Measurements from ENCODE around the gene CRYGN.

Gene CRYGN

GRCh38 chr7:151406886-151407583 is 32.9 kb downstream of the CRYGN start:
- DNase-seq (ENCODE audit: low read depth in 2 of 2), result no peak

- DNase-seq (ENCODE audit: low read depth in 2 of 2), result no peak
These were observed 33.7 kb downstream of the CRYGN start for GRCh38 chr7:151406051-151406875.

GRCh38 chr7:151405588-151405987 is 34.4 kb downstream of the CRYGN start:
- no peak for DNase-seq (ENCODE audit: low read depth in 2 of 2)

GRCh38 chr7:151405056-151405455 is 34.9 kb downstream of the CRYGN start:
- DNase-seq (ENCODE audit: low read depth in 2 of 2), result no peak

- no peak for DNase-seq (ENCODE audit: low read depth in 2 of 2)
These were observed 35.5 kb downstream of the CRYGN start for GRCh38 chr7:151404216-151405011.

- no peak for DNase-seq (ENCODE audit: low read depth in 2 of 2)
These were observed 36.2 kb downstream of the CRYGN start for GRCh38 chr7:151403764-151404163.

GRCh38 chr7:151402029-151402835 is 37.7 kb downstream of the CRYGN start:
- no peak for DNase-seq (ENCODE audit: low read depth in 2 of 2)

GRCh38 chr7:151400626-151401315 is 39.2 kb downstream of the CRYGN start:
- DNase-seq (ENCODE audit: low read depth in 2 of 2), result no peak

- DNase-seq (ENCODE audit: low read depth in 2 of 2), result no peak
These were observed 40.0 kb downstream of the CRYGN start for GRCh38 chr7:151399906-151400305.

GRCh38 chr7:151399305-151399601 is 40.7 kb downstream of the CRYGN start:
- DNase-seq (ENCODE audit: low read depth in 2 of 2), result no peak

- no peak for DNase-seq (ENCODE audit: low read depth in 2 of 2)
These were observed 41.3 kb downstream of the CRYGN start for GRCh38 chr7:151398446-151399304.

- DNase-seq (ENCODE audit: low read depth in 2 of 2), result no peak
These were observed 42.9 kb downstream of the CRYGN start for GRCh38 chr7:151397026-151397425.

- no peak for DNase-seq (ENCODE audit: low read depth in 2 of 2)
These were observed 43.5 kb downstream of the CRYGN start for GRCh38 chr7:151396328-151396970.

GRCh38 chr7:151395036-151395367 is 44.9 kb downstream of the CRYGN start:
- no peak for DNase-seq (ENCODE audit: low read depth in 2 of 2)

- DNase-seq (ENCODE audit: low read depth in 2 of 2), result no peak
These were observed 45.6 kb downstream of the CRYGN start for GRCh38 chr7:151394076-151395035.

GRCh38 chr7:151393031-151393977 is 46.6 kb downstream of the CRYGN start:
- no peak for DNase-seq (ENCODE audit: low read depth in 2 of 2)

GRCh38 chr7:151392426-151392825 is 47.5 kb downstream of the CRYGN start:
- no peak for DNase-seq (ENCODE audit: low read depth in 2 of 2)
